HG03196 (cell line): ENCODE results near the gene LRTM2.

Experiments
- ATAC-seq: cut with Tn5 transposase; IDR thresholded peaks from one replicate; pipeline ENCODE4 v1.9.1; 2021; ENCODE audit not compliant: unreplicated experiment

Gene LRTM2

GRCh38 chr12:1864456-1864855 is 44.1 kb downstream of the LRTM2 start:
- no peak for ATAC-seq

- no peak for ATAC-seq
Observed at GRCh38 chr12:1864867-1865266, 44.5 kb downstream of the LRTM2 start.

GRCh38 chr12:1865284-1865866 is 45.0 kb downstream of the LRTM2 start:
- ATAC-seq: no peak

GRCh38 chr12:1869145-1869544 is 48.8 kb downstream of the LRTM2 start:
- no peak for ATAC-seq

- no peak for ATAC-seq
Observed at GRCh38 chr12:1870086-1870485, 49.7 kb downstream of the LRTM2 start.

- ATAC-seq: no peak
Observed at GRCh38 chr12:1870998-1871917, 50.9 kb downstream of the LRTM2 start.

- ATAC-seq: no peak
Observed at GRCh38 chr12:1872001-1872400, 51.6 kb downstream of the LRTM2 start.

- no peak for ATAC-seq
Observed at GRCh38 chr12:1872448-1872847, 52.1 kb downstream of the LRTM2 start.

GRCh38 chr12:1873531-1874510 is 53.5 kb downstream of the LRTM2 start:
- no peak for ATAC-seq

- ATAC-seq: no peak
Observed at GRCh38 chr12:1875608-1876007, 55.2 kb downstream of the LRTM2 start.

- ATAC-seq: no peak
Observed at GRCh38 chr12:1876086-1876485, 55.7 kb downstream of the LRTM2 start.

GRCh38 chr12:1877169-1877878 is 57.0 kb downstream of the LRTM2 start:
- no peak for ATAC-seq

- no peak for ATAC-seq
Observed at GRCh38 chr12:1878214-1878613, 57.8 kb downstream of the LRTM2 start.

- ATAC-seq: no peak
Observed at GRCh38 chr12:1878695-1879094, 58.3 kb downstream of the LRTM2 start.

GRCh38 chr12:1879633-1880032 is 59.3 kb downstream of the LRTM2 start:
- ATAC-seq: no peak

- ATAC-seq: no peak
Observed at GRCh38 chr12:1880153-1880845, 59.9 kb downstream of the LRTM2 start.

- ATAC-seq: no peak
Observed at GRCh38 chr12:1880876-1881275, 60.5 kb downstream of the LRTM2 start.

- ATAC-seq: no peak
Observed at GRCh38 chr12:1881301-1881700, 60.9 kb downstream of the LRTM2 start.

- ATAC-seq: no peak
Observed at GRCh38 chr12:1881936-1882335, 61.6 kb downstream of the LRTM2 start.

GRCh38 chr12:1882405-1882804 is 62.0 kb downstream of the LRTM2 start:
- ATAC-seq: no peak
